Jurkat, Clone E6-1 (cell line): ENCODE data around the gene VPS4B. TPM values are rescaled to one million over a fixed set of nuclear protein-coding genes. Genes with fewer than 3 reads are reported as not detected.
"Not testable (repeated sequence)": the region's sequence is repeated elsewhere in the genome, so short reads cannot be mapped to it uniquely, and the experiment has no call there.

ENCODE experiments used
- DNase-seq: peaks from one replicate; pipeline ENCODE4 v3.0.0-alpha.2; 2011; ENCODE audit warnings: low read depth, low spot score
- H3K4me3 ChIP-seq: 2 replicates; pipeline ENCODE4 v1.5.1; 2011; ENCODE audit warnings: mild to moderate bottlenecking, low read length, control low read depth, moderate library complexity
- polyA plus RNA-seq: library from polyadenylated mRNA; unstranded; fragments of >200 nt; gene quantifications from one replicate; pipeline ENCODE4 v1.2.1, GENCODE V29; 2012; ENCODE audit warnings: missing spikeins; ENCODE audit not compliant: insufficient read length, insufficient read depth

VPS4B gene
- 47.7 TPM for polyA plus RNA-seq

DNA sequence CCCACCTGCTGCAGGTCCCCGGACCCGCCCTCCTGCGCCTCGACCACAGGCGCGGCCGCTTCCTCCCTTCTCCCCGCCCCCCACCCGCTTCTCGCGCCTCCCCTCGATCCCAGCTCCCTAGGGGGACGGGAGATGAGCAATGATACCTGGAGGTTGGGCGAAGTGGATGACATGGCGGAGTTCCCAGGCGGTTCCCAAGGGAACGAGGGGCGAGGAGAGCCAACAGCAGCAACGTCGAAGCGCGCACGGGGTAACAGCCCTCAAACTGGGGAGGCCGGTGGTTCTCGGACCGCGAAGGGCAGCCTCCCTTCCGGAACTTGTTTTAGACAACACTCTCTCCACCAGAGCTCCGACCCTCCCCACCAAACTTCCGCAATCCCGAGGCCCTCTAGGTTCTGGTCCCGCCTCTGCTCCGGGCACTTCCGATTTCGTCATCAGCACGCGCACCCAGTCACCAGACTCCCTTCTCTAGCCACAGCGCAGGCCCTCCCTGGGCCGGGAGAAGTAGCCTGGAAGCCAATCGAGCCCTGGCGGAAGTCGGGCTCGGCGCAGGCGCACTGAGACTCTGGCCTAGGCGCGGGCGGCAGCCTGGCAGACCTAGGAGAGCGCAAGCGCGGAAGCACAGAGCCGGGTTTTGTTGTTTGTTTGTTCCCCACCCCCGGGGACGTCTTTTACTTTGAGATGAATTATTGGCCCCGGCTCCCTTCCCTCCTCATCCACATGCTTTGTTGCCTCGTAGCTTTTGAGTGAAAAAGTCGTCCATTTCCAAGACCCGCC, at the start of gene VPS4B:
VPS4B (minus strand) TSS at position 390 of the 777 bp plus-strand sequence; CDS start at position 173, 217 bp downstream.
- DNase-seq: peak; percentile 98
- peak within 1 kb of the TSS; percentile 95 for H3K4me3 ChIP-seq

DNA sequence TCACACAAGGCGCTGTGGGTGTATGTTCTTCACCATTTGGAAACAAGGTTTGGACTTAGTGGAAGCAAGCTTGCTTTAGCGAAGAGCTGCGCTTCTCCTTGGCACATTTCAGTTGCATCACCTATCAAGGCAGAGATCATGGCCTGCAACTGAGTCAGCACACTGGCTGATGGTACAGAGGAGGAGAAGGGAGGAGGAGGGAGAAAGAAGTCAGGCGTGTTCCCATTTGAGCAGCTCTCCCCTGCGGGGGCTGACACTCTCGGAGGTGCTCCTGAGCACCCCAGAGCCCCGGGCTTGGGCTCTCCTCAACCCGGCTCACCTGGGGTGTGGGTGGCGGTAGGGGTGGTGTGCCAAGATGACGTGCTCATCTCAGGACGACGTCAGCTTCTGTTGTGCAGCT, 48.5 kb upstream of the VPS4B start:
- H3K4me3 ChIP-seq: no peak overlapping the region
- no peak for DNase-seq

DNA sequence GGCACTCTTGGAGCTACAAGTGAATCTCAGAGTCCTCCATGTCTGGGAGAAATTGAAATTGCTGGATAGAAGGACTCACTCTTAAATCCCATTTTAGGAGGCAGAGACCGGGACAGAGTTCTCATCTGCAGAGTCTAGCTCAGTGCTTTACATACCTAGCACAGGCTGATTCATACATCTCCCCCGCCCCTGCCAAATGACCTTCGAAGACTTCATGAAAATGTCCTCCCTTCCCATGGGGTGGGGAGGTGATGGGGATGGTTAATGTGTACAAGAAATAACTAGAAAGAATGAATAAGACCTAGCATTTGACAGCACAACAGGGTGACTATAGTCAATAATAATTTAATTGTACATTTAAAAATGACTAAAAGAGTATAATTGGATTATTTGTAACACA, 46.3 kb upstream of the VPS4B start:
- H3K4me3 ChIP-seq: no peak overlapping the region
- DNase-seq: no peak

DNA sequence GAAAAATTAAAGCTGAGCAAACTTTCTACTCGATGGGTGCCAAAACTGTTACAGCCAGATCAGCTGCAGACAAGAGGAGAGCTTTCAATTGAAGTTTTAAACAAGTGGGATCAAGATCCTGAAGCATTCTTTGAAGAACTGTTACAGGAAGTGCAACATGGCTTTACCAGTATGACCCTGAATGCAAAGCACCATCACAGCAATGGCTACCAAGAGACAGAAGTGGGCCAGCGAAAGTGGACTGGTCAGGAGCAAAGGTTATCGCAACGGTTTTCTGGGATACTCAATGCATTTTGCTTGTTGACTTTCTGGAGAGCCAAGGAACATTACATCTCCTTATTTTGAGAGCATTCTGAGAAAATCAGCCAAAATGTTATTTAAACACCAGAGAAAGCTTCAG, 45.4 kb upstream of the VPS4B start:
- H3K4me3 ChIP-seq: no peak overlapping the region
- DNase-seq: no peak

DNA sequence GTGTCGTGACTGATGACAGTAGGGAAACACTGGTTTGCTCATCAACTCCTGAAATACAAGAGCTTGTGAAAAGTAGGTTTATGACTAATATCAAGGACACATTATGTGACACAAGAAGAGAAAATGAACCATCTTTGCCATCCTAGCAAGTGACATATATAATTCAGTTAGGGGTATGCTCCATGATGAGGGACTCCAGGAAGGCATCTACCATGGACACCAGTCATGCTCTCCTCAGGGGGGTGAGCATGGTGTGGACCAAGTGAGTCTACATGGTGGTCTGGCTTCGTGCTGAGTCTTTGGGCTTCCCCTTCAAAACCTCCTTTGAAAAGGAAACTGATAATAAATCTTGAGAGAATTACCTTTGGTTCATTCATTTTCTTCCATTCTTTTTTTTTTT, 42.8 kb upstream of the VPS4B start:
- DNase-seq: no peak
- no peak overlapping the region for H3K4me3 ChIP-seq

DNA sequence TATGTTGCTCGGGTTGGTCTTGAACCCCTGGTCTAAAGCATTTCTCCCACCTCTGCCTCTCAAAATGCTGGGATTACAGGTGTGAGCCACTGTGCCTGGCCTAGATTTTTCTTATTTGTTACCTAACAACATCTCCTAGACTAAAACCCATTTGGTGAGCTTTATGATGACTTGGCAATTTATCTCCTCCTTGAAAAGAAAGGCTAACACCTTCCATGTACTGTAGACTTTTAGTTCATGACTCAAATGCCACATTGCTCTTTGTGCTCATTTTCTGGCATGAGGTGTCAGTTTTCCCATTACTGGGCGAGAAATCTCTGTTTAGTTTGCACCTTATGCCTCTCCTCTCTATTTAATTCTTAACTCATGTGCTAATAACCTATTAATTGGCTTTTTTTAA, 42.2 kb upstream of the VPS4B start:
- no peak for DNase-seq

DNA sequence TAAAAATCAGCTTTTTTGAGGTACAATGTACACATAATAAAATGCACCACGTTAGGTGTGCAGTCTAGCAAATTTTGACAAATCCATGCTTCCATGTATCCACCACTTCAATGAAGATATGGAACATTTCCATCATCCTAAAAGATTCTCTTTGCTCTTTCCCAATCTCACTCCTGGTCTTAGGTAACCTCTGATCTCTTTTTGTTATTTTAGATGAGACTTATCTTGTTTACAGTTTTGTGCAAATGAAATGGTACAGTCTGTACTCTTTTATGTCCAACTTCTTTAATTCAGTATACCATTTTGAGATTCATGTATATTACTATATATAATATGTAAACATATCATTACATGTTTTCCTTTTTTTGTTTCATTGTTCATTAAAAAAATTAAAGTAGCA, 38.1 kb upstream of the VPS4B start:
- no peak overlapping the region for H3K4me3 ChIP-seq
- no peak for DNase-seq

More for the DNA sequence above, 42.2 kb upstream of the VPS4B start:
- H3K4me3 ChIP-seq: no peak overlapping the region

DNA sequence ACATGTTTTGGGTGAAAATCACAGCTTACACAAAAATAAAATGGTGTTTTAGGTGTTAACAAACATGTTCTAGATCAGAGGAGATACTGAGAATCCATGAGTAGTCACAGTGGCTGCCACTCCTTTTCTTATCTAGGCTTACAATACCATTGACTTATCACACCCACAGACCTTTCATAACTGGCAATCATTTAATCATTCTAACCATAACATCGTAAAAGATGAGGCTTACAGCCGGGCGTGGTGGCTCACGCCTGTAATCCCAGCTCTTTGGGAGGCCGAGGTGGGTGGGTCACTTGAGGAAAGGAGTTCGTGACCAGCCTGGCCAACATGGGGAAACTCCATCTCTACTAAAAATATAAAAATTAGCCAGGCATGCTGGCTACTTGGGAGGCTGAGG, 35.7 kb upstream of the VPS4B start:
- no peak for DNase-seq
- no peak overlapping the region for H3K4me3 ChIP-seq

DNA sequence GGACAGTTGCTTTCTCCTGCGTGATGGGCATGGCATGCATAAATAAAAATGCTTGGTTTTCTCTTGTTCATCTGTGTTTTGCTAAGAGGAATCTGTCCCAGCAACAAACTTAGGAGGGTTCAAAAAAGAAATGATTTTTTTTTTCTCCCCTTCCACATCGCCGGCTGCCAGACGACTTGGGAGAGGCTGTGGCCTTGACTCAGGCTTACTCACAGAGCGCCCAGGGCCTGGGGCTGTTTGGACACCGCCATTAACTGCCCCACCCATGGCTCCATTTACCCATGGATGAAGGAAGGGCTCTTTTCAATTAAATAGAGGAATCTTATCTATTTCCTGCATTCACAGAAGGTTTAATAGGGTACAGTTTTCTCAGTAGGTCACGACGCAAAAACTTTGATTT, 32.2 kb upstream of the VPS4B start:
- DNase-seq: no peak

DNA sequence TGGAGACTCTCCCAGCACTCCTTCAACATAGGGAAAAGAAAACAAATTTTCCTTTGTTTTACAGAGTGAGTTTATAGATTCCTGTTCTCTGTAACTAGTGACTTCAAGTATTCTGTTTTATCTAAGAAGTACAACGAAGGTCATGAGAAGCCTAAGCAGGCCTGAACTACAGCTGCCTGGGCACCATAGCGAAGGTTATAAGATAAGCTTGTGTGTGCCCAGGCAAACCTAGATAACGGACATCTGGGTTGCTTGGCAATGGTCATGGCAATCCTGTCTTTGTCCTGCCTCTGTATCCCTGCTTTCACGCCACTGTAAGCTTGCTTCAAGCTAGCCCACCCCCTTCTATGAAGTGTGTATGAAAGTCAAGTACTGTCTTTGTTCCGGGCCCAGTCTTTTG, 30.5 kb upstream of the VPS4B start:
- not testable (repeated sequence) for H3K4me3 ChIP-seq, DNase-seq

More for the DNA sequence above, 32.2 kb upstream of the VPS4B start:
- no peak overlapping the region for H3K4me3 ChIP-seq

DNA sequence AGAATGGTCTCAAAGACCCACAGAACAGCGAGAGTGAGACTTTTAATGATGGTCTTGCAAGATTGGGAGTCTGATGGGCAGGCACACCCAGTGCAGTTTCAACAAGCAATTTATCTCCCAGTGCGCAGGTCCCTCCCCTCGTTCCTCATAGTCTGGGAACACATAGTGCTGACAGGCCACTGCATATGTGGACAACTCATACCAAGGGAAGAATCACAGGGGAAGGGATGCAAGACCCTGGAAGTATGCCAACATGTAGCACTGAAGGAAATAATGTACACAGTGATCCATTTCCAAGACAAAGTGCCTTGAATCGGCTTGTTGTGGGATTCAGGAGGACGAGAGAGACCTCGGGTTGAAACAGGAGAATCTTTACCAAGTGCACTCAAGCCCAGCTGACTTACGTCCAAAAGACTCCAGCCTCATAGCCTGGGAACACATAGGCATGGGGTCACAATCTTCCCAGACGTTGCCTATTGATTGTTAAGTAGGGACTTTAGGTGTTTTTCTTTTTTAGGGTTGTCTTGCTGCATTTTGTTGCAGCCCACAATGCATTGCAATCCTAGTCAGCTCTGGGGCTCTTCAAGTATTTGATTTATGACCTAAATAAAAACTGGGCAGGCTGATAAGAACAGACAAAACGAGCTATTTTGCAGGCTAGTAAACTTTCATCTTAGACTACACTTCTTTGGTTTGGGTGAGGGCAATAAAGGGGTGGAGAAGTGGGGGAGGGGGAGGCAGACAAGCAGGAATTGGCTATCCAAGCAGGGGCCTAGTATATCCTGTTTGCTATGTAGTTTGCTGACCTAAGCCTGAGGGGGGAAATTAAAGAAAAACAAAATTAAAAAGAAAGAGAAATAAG, 29.8 kb upstream of the VPS4B start:
- DNase-seq: no peak

DNA sequence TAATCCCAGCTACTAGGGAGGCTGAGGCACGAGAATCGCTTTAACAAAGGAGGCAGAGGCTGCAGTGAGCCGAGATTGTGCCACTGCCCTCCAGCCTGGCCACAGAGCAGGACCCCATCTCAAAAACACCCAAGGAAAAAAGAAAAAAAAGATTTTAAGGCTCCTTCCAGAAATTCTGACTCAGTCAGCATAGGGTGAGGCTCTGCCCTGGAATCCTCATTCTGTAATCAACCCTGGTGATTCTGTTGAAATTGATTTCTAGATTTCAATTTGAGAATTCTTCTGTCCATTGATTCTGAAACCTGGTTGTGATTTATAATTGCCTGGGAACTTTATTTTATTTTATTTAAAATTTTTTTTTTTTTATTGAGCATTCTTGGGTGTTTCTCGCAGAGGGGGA, 27.1 kb upstream of the VPS4B start:
- DNase-seq: no peak
- H3K4me3 ChIP-seq: no peak overlapping the region

More for the DNA sequence above, 29.8 kb upstream of the VPS4B start:
- H3K4me3 ChIP-seq: no peak overlapping the region

DNA sequence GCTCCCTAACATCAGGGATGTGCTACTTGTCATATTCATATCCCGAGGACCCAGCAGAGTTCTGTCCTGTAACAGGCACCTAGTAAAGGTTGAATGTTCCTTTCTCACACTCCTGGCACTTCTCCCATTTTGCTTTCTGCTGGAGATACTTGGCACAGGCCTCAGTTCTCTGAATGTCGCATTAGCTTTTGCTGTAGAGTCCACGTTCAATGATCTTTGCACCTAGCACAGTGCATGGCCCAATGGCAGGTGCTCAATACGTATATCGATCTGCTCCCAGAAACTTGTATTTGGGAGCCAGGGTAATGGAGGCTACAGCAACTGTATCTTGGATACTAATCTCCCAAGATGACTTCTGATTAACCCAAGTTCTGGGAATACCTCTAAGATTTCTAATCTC, 24.8 kb upstream of the VPS4B start:
- no peak for DNase-seq
- no peak overlapping the region for H3K4me3 ChIP-seq

DNA sequence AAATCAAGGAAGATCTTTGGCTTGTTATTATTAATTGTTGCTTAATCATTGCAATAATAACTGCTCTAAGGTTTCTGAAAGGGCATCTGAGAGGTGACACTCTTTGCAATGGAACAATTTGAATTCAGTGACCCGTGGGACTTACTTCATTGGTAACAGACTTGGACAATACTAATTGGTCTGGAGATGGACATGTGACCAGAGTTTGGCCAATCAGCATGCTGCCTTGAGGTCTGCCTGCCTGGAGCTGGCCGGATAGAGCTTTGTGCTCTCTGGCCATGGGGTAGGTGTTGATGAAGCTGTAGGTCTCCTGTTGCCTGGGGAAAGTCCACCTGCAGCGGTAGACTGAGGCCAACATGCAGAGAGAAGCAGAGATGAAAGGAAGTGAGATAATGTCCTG, 24.0 kb upstream of the VPS4B start:
- DNase-seq: no peak
- H3K4me3 ChIP-seq: no peak overlapping the region

DNA sequence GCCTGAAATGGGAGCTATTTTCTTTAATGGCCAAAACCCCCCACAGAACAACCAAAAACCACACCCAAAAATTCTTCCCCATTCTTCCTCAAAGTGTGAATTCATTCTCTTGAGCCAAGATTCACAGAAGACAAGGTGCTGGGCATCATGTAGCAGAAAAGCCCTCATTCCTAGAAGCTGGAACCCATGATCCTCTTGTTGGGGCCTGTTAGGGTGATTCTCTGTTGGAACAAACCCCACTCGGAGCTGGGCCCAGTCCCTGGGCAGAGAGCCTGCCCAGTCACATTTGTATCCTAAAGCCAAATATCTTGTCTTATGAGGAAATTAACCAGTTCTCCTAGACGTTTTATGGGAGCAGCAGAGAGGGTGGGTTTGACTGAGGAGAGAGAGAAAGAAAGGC, 22.8 kb upstream of the VPS4B start:
- no peak overlapping the region for H3K4me3 ChIP-seq
- DNase-seq: no peak

DNA sequence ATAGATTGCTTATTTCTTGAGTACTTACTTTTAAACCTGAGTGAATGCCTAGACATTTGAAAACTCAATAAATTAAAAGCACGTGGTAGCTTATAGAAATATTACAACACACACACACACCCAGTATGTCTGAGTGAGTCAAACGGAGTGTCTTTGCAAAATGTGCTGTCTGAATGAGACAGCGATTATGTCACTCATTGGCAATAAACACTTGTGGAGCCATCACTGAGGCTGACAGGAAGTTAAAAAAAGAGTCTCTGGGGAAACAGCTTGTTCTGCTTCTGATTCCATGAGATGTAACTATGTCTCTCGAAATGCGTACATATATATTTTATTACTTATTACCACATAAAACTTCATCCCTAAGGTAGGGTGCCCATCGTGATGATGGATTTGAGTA, 22.3 kb upstream of the VPS4B start:
- DNase-seq: no peak
- H3K4me3 ChIP-seq: no peak overlapping the region

DNA sequence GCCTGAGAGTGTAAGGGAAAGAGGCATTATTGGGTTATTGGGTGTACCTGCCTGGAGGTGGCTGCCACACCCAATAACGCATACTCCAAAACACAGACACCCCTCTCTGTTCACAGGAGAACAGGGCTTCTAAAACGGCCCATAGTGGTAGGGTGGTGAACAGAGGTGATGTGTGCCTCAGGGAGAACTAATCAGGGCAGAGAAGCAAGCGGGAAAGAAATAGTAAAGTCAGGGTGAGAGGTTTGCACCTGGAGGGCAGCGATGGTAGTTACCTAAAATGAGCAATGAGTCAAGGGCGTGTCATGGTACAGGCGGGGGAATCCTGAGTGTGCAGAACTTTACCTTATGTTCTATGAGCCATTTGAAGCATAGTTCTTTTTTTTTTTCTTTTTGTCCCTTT, 21.6 kb upstream of the VPS4B start:
- DNase-seq: no peak
- H3K4me3 ChIP-seq: no peak overlapping the region

DNA sequence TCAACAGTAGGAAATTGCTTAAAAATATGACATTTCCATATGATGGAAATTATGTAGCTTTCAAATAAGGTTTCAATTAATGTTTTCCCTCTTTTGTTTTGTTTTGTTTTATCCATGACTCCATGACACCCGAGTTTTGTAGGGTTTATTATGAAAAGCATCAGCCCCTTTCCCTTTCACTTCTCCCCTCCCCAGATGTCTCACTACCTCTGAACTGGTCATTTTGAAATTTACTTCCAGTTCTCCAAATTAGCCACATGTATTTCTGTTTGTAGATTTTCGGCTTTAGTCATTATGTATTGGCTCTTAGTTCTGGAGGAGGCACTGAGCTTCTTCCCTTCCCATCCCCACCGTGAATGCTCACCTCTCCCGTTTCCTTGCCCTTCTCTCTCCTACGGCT, 18.6 kb upstream of the VPS4B start:
- no peak overlapping the region for H3K4me3 ChIP-seq
- DNase-seq: no peak

DNA sequence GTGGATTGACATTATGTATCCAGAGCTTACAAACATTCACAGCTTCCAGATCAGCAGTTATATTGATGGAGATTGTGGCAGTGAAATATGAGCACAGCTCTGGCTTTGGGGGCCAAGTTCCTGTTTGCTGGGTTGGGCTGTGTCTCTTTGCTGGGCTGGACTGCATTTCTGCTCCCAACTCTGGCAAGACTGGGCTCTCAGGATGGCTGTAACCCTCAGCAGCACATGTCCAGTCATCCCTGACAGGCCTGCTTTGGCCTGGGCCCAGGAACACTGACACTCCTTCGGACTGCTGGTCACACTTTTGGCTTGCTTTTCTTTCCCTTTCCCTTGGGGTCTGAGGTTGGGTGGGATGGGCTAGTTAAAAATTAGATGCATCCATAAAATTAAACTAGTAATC, 17.9 kb upstream of the VPS4B start:
- H3K4me3 ChIP-seq: no peak overlapping the region
- DNase-seq: no peak

DNA sequence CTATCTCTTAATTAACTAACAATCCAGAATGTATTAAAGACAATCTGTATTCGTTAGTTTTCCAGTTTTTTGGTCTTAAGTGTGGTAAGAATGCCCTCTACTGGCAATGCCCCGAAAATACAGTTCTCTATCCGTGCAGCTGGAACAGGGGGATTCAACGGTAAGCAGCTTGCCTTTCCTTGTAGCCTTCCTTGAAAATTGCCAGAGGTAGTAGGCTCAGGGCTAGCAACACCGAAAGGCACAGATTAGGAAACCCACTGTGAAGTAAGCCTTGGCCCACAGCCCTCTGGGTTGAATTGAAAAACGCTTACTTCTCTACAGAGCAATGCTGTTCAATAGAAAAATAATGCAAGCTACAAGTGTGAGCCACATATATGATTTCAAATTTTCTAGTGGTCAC, 17.1 kb upstream of the VPS4B start:
- peak; percentile 66 for DNase-seq
- H3K4me3 ChIP-seq: no peak overlapping the region
